KMS-11 (cell line): ENCODE data around the gene LRFN2.

Experiments used
- H2AFZ ChIP-seq: fragments of 200-600 bp; sonication (generic); 2 replicates; pipeline ENCODE4 v1.6.1; 2016; ENCODE audit warnings: antibody characterized with exemption, mixed run types, low read depth
- H3K27ac ChIP-seq: fragments of 200-600 bp; sonication (generic); 2 replicates; pipeline ENCODE4 v1.6.1; 2016; ENCODE audit warnings: mild to moderate bottlenecking, mixed run types
- H3K27me3 ChIP-seq: fragments of 200-600 bp; sonication (generic); 2 replicates; pipeline ENCODE4 v1.6.1; 2017; ENCODE audit warnings: mild to moderate bottlenecking, low read depth, mixed run types, moderate library complexity; ENCODE audit not compliant: insufficient read depth
- H3K36me3 ChIP-seq: fragments of 200-600 bp; sonication (generic); 2 replicates; pipeline ENCODE4 v1.6.1; 2017; ENCODE audit warnings: mild to moderate bottlenecking, mixed run types; ENCODE audit not compliant: insufficient read depth
- H3K4me1 ChIP-seq: fragments of 200-600 bp; sonication (generic); 2 replicates; pipeline ENCODE4 v1.6.1; 2016; ENCODE audit warnings: mild to moderate bottlenecking, low read depth, mixed run types; ENCODE audit not compliant: poor library complexity, severe bottlenecking
- H3K4me2 ChIP-seq: fragments of 200-600 bp; sonication (generic); 2 replicates; pipeline ENCODE4 v1.7.0; 2016; ENCODE audit warnings: mild to moderate bottlenecking, mixed run types
- H3K4me3 ChIP-seq: fragments of 200-600 bp; sonication (generic); IDR thresholded peaks from 2 replicates; pipeline ENCODE4 v1.6.1; 2017; ENCODE audit warnings: low read depth, low read length, mixed read lengths; ENCODE audit not compliant: insufficient read depth
- H3K79me2 ChIP-seq: fragments of 200-600 bp; sonication (generic); 2 replicates; pipeline ENCODE4 v1.6.1; 2016; ENCODE audit warnings: low read depth, mixed run types; ENCODE audit not compliant: insufficient read depth
- H3K9ac ChIP-seq: fragments of 200-600 bp; sonication (generic); 2 replicates; pipeline ENCODE4 v1.6.1; 2016; ENCODE audit warnings: mild to moderate bottlenecking, mixed run types
- H4K20me1 ChIP-seq: fragments of 200-600 bp; sonication (generic); 2 replicates; pipeline ENCODE4 v1.6.1; 2016; ENCODE audit warnings: mild to moderate bottlenecking, mixed run types; ENCODE audit not compliant: insufficient read depth
- TF ChIP-seq, protein P1 (sequence below): fragments of 200-600 bp; sonication (generic); conservative IDR thresholded peaks from 2 replicates; pipeline ENCODE4 v1.6.1; 2017; ENCODE audit warnings: low read depth, mild to moderate bottlenecking, antibody characterized with exemption, low read length, moderate library complexity, mixed read lengths

Gene LRFN2

GRCh38 chr6:40417031-40417430 is 170.1 kb downstream of the LRFN2 start:
- Histone ChIP-seq H3K27ac (no peak overlapping the region), H3K4me1 (no peaks in the 10 kb centered on the region), H4K20me1 (no peaks in the 10 kb centered on the region), H3K4me2 (no peak overlapping the region), H3K9ac (no peak overlapping the region), H3K4me3 (no peak overlapping the region), H3K36me3 (no peaks in the 10 kb centered on the region), H3K27me3 (no peaks in the 10 kb centered on the region), H3K79me2 (no peaks in the 10 kb centered on the region), H2AFZ (no peak overlapping the region)
- TF ChIP-seq, protein P1, sequence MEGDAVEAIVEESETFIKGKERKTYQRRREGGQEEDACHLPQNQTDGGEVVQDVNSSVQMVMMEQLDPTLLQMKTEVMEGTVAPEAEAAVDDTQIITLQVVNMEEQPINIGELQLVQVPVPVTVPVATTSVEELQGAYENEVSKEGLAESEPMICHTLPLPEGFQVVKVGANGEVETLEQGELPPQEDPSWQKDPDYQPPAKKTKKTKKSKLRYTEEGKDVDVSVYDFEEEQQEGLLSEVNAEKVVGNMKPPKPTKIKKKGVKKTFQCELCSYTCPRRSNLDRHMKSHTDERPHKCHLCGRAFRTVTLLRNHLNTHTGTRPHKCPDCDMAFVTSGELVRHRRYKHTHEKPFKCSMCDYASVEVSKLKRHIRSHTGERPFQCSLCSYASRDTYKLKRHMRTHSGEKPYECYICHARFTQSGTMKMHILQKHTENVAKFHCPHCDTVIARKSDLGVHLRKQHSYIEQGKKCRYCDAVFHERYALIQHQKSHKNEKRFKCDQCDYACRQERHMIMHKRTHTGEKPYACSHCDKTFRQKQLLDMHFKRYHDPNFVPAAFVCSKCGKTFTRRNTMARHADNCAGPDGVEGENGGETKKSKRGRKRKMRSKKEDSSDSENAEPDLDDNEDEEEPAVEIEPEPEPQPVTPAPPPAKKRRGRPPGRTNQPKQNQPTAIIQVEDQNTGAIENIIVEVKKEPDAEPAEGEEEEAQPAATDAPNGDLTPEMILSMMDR, result no peak

DNA sequence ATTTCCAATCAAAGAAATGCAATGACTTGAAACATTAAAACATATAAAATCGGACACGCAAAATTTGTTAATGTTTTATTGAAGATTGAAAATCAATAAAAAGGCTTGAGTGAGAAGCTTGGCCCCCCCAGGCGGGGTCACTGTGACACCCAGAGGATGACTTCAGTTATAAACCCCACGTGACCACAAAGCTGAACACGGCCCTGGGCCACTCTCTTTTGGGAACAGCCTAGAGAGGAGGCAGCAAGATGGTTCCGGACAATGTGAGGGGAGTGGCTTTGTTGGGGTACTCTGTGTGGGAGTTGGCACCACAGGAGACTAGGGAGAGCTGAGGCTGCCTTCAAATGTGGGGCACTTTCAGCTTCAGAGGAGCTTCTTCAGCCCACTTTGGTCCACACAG is 172.5 kb downstream of the LRFN2 start:
- Histone ChIP-seq H3K27ac (no peak overlapping the region), H3K9ac (no peak overlapping the region), H3K4me1 (no peaks in the 10 kb centered on the region), H3K79me2 (no peaks in the 10 kb centered on the region), H4K20me1 (no peaks in the 10 kb centered on the region), H3K4me2 (no peak overlapping the region), H3K27me3 (no peaks in the 10 kb centered on the region), H2AFZ (no peak overlapping the region), H3K4me3 (no peak overlapping the region), H3K36me3 (no peaks in the 10 kb centered on the region)
- TF ChIP-seq, protein P1, result no peak

- Histone ChIP-seq H3K4me2 (no peak overlapping the region), H3K36me3 (no peaks in the 10 kb centered on the region), H3K4me3 (no peak overlapping the region), H3K27me3 (no peaks in the 10 kb centered on the region), H4K20me1 (no peaks in the 10 kb centered on the region), H2AFZ (no peak overlapping the region), H3K9ac (no peak overlapping the region), H3K27ac (no peak overlapping the region), H3K4me1 (no peaks in the 10 kb centered on the region), H3K79me2 (no peaks in the 10 kb centered on the region)
- TF ChIP-seq, protein P1, result no peak
Measured at GRCh38 chr6:40413239-40413638, 173.9 kb downstream of the LRFN2 start.

- Histone ChIP-seq H3K27ac (no peak overlapping the region), H3K9ac (no peak overlapping the region), H2AFZ (no peak overlapping the region), H3K27me3 (no peaks in the 10 kb centered on the region), H4K20me1 (no peaks in the 10 kb centered on the region), H3K36me3 (no peaks in the 10 kb centered on the region), H3K4me1 (no peaks in the 10 kb centered on the region), H3K79me2 (no peaks in the 10 kb centered on the region), H3K4me3 (no peak overlapping the region), H3K4me2 (no peak overlapping the region)
- TF ChIP-seq, protein P1, result no peak
Measured at GRCh38 chr6:40411881-40412280, 175.3 kb downstream of the LRFN2 start.
